Aortic smooth muscle cell (primary cell): Measurements from ENCODE around the gene PPIA. TPM values are rescaled to one million over a fixed set of nuclear protein-coding genes. Genes with fewer than 3 reads are reported as not detected.

ENCODE experiments used
- total RNA-seq: library from RNA; depleted of rRNA; stranded (reverse); fragments of >200 nt; gene quantifications from 2 replicates; pipeline ENCODE4 v1.2.3, GENCODE V29; 2014

PPIA gene
- total RNA-seq: 1,369 and 2,769 TPM in 2 replicates

DNA sequence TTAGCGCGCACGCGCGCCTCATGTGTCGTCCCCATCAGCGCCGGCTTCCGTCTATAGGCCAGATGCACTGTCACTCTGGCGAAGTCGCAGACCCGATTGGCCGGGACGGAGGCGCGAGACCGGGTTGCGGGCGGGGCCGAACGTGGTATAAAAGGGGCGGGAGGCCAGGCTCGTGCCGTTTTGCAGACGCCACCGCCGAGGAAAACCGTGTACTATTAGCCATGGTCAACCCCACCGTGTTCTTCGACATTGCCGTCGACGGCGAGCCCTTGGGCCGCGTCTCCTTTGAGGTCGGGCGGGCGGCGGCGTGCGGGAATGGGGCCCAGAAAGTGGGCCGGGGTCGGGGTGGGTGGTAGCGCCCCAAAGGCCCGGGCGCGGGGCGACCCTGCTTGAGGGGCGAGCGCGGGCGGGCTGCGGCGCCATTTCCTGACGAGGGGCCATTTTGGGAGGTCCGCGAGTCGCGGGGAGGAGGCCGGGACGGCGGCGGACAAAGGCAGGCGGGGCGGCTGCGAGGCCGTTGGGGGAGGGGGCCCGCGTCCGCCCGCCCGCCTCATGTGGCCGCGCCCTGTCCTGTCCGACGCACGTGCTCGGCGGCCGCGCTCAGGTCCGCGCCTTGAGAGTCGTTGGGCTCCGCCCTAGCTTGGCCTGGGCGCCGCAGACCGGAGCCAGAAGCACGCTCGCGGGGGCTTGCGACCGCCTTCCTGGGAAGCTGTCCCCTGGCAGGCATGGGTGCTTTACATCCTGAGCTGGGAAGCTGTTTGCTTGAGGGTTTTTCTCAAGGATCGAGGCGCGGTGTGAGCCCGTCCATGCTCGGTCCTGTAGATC lies at the start of gene PPIA:
Gene PPIA (plus strand): TSS at position 178 of the 825 bp plus-strand sequence. CDS start 44 bp downstream, at position 222.

DNA sequence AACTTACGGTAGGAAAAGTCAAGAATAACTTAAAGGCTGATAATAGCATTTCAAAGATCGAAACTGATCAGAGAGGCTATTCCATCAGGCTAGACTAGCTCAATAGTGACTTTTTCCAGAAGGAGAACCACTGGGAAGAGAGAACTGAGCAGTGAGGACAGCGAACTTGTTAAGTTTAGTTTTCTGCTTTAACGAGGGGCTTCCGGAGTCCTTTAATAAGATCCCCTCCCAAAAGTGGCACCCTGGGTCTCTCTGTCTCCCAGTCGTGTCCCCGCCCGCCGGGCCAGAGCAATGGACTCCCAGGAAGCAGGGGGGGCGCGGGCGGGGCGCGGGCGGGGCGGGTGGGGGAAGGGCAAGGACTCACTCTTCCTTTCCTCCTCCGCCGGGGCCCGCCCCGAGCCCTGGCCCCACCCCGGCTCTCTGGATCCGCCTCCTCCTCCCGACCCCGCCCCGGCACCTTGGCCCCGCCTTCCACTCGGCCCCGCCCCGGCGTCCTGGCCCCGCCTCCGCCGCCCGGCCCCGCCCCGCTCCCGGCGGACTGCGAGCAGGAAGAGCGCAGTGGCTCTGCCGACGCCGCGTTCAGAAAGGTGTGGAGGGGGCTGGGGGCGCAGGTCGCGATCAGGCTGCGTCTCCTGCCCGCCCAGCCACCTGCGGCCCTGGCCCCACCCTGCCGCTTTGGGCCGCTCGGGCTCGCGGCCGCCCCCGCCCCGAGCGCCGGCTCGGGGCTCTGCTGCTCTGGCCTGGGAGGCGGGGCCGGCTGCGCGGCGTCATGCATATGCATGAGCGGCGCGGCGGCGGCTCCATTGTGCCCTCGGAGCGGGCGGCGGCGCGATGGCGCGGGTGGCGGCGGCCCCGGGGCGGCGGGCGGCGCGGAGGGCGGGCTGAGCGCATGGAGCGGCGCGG lies 48.2 kb upstream of the PPIA start, which contains the start of gene ZMIZ2:
Gene ZMIZ2 (plus strand): TSS at position 803 of the 903 bp plus-strand sequence. CDS start 7,403 bp downstream, outside the sequence.

GRCh38 chr7:44847920-44848634 lies 51.6 kb downstream of the PPIA start, which contains the start of gene H2AZ2:
Gene H2AZ2, minus strand, starts transcription at chr7:44848087. Its CDS starts 116 bp downstream, at chr7:44847971.

Other genes with a start within 250 kb of the PPIA start
- 33.2 and 45.7 TPM in 2 replicates for gene DDX56, start 222.8 kb upstream of the PPIA start, total RNA-seq
- 96.1 and 123 TPM in 2 replicates for gene TMED4, start 214.4 kb upstream of the PPIA start, total RNA-seq
- gene OGDH, start 190.1 kb upstream of the PPIA start, total RNA-seq: 74.4 and 92.9 TPM in 2 replicates
- gene ZMIZ2, start 47.8 kb upstream of the PPIA start, total RNA-seq: 10.3 and 10.7 TPM in 2 replicates
- gene H2AZ2, start 51.4 kb downstream of the PPIA start, total RNA-seq: 282 and 302 TPM in 2 replicates
- gene PURB, start 88.8 kb downstream of the PPIA start, total RNA-seq: 15.7 and 18.0 TPM in 2 replicates
- gene MYO1G, start 182.3 kb downstream of the PPIA start, total RNA-seq: under 0.01 TPM in 2 replicates
- gene CCM2, start 203.5 kb downstream of the PPIA start, total RNA-seq: 45.9 and 56.3 TPM in 2 replicates